ENCODE results near the gene SNX25.

DNA sequence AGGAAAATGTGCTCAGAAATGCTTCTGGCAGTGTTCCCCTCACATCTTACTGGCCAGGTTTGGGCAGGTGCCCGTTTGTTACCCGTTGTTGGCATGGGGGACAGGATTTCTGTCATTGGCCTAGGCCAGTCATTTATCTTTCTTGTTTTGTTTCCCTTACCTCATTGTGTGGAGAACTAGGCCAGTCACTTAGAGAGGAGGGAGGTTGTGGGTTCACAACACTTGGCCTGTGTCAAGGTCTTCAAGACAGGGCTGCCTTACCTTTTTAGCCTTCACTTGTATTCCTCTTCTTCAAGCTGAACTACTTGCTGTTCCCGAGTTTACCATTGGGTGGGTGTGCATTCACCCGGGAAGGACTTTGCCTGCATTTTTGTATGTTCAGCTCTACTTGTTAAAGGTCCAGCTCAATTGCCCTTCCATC is 17.7 kb downstream of the SNX25 start:
- TF ChIP-seq POLR2AphosphoS5 (IDR thresholded peaks at IDR 0.05) (no peak), CTCF (IDR thresholded peaks at IDR 0.05; ENCODE audit: poor library complexity, severe bottlenecking) (no peak), TAF1 (IDR thresholded peaks at IDR 0.05; ENCODE audit: low read depth) (no peak), EP300 (conservative IDR thresholded peaks at IDR 0.05; ENCODE audit: poor library complexity, severe bottlenecking) (no peak), EZH2 (IDR thresholded peaks at IDR 0.05; ENCODE audit: borderline replicate concordance, insufficient read depth, low read length, poor library complexity, severe bottlenecking) (no peak), MXI1 (conservative IDR thresholded peaks at IDR 0.05; ENCODE audit: poor library complexity, severe bottlenecking) (no peak)

All from neural cell (in vitro differentiated cells).